Cardiac muscle cell (in vitro differentiated cells and primary cell): ENCODE data around the gene CBFA2T3. TPM values are rescaled to one million over a fixed set of nuclear protein-coding genes. Genes with fewer than 3 reads are reported as not detected.
A peak's percentile ranks its signal among the peaks of the same experiment; 100 is the strongest.
"Not testable (repeated sequence)": the region's sequence is repeated elsewhere in the genome, so short reads cannot be mapped to it uniquely, and the experiment has no call there.

Experiments
- DNase-seq, 2 donors: peaks; one replicate each; pipeline versions ENCODE4 v3.0.0 to v3.0.0-alpha.2; 2010 to 2017; ENCODE audit warnings: low read depth in 1 of 2, low spot score in 1 of 2
- H3K27ac ChIP-seq: fragments of 200-600 bp; sonication (generic); 2 replicates; pipeline ENCODE4 v1.5.1; 2016
- H3K27me3 ChIP-seq: fragments of 200-600 bp; sonication (generic); 2 replicates; pipeline ENCODE4 v1.6.0; 2016; ENCODE audit warnings: control low read depth
- H3K36me3 ChIP-seq: fragments of 200-600 bp; sonication (generic); 2 replicates; pipeline ENCODE4 v1.5.1; 2016; ENCODE audit warnings: control low read depth
- H3K4me1 ChIP-seq: fragments of 200-600 bp; sonication (generic); 2 replicates; pipeline ENCODE4 v1.8.1; 2017; ENCODE audit warnings: low read depth, mild to moderate bottlenecking, mixed run types
- H3K4me3 ChIP-seq: fragments of 200-600 bp; sonication (generic); 2 replicates; pipeline ENCODE4 v1.5.1; 2016; ENCODE audit warnings: mild to moderate bottlenecking
- H3K9me3 ChIP-seq: fragments of 200-600 bp; sonication (generic); 2 replicates; pipeline ENCODE4 v1.5.1; 2017; ENCODE audit warnings: low read depth, mild to moderate bottlenecking, control low read depth
- CTCF ChIP-seq: IDR thresholded peaks from 2 replicates; pipeline ENCODE4 v1.5.1; 2012; ENCODE audit warnings: low read depth, mild to moderate bottlenecking, low read length
- polyA plus RNA-seq: library from polyadenylated mRNA; unstranded; fragments of >200 nt; fragmentation: Nextera tagmentation; extraction: Ambion mirVana; gene quantifications from 2 replicates; pipeline ENCODE4 v1.2.1, GENCODE V29; 2016
- total RNA-seq: library from RNA; depleted of rRNA; stranded (reverse); fragments of >200 nt; gene quantifications from 2 replicates; pipeline ENCODE4 v1.2.3, GENCODE V29; 2016

CBFA2T3 gene
- total and polyA plus RNA-seq, 2 experiments from 2014 or later, result 0.69 to 1.5 TPM

- Histone ChIP-seq H3K36me3 (no peaks in the 10 kb centered on the region), H3K4me3 (no peak overlapping the region), H3K4me1 (peaks cover 5% of the 10 kb centered on the region), H3K27me3 (peaks cover 22% of the 10 kb centered on the region), H3K27ac (no peak overlapping the region), H3K9me3 (no peaks in the 10 kb centered on the region)
- no peak for TF ChIP-seq CTCF
- DNase-seq, result peak; percentile 28 to 81
These were observed 32.6 kb upstream of the CBFA2T3 start for GRCh38 chr16:89009343-89010209.

- H3K4me1 ChIP-seq, result peaks cover 11% of the 10 kb centered on the region
- H3K4me3 ChIP-seq, DNase-seq, H3K27ac ChIP-seq, H3K36me3 ChIP-seq, H3K9me3 ChIP-seq: not testable (repeated sequence)
- H3K27me3 ChIP-seq, result peaks cover 19% of the 10 kb centered on the region
These were observed 31.8 kb upstream of the CBFA2T3 start for GRCh38 chr16:89008796-89009195.

GRCh38 chr16:89007371-89008249 is 30.6 kb upstream of the CBFA2T3 start:
- DNase-seq, result peak in 1 of 2 donors; percentile 33
- Histone ChIP-seq H3K36me3 (no peaks in the 10 kb centered on the region), H3K4me3 (no peak overlapping the region), H3K9me3 (no peaks in the 10 kb centered on the region), H3K27ac (no peak overlapping the region), H3K4me1 (peaks cover 14% of the 10 kb centered on the region), H3K27me3 (peaks cover 8% of the 10 kb centered on the region)
- TF ChIP-seq CTCF, result no peak

- no peak overlapping the region for H3K27ac ChIP-seq
- H3K9me3 ChIP-seq, result no peaks in the 10 kb centered on the region
- H3K4me1 ChIP-seq, result peaks cover 14% of the 10 kb centered on the region
- no peaks in the 10 kb centered on the region for H3K36me3 ChIP-seq
- no peak for TF ChIP-seq CTCF
- DNase-seq, result no peak
- H3K4me3 ChIP-seq, result no peak overlapping the region
- H3K27me3 ChIP-seq, result peaks cover 8% of the 10 kb centered on the region
These were observed 29.2 kb upstream of the CBFA2T3 start for GRCh38 chr16:89006036-89006752.

- Histone ChIP-seq H3K27ac (no peak overlapping the region), H3K27me3 (peaks cover 8% of the 10 kb centered on the region)
- TF ChIP-seq CTCF, result no peak
These were observed 28.4 kb upstream of the CBFA2T3 start for GRCh38 chr16:89005201-89006035.

More at GRCh38 chr16:89005201-89006035, 28.4 kb upstream of the CBFA2T3 start:
- DNase-seq, result no peak
- H3K4me1 ChIP-seq, result peaks cover 14% of the 10 kb centered on the region
- H3K4me3 ChIP-seq, result no peak overlapping the region
- H3K36me3 ChIP-seq, result no peaks in the 10 kb centered on the region
- H3K9me3 ChIP-seq, result no peaks in the 10 kb centered on the region
